Nephron (organoid): Measurements from ENCODE around the gene FAM118B.
A peak's percentile ranks its signal among the peaks of the same experiment; 100 is the strongest.

Source experiments
- H3K27ac Mint-ChIP-seq, 3 experiments: 2 replicates each; pipeline ENCODE4 v1.8.0; 2020; ENCODE audit warnings: mixed read lengths in 3 of 3, mild to moderate bottlenecking in 2 of 3, moderate library complexity in 1 of 3
- H3K27me3 Mint-ChIP-seq: 2 replicates; pipeline ENCODE4 v1.8.0; 2021; ENCODE audit warnings: low read depth, mild to moderate bottlenecking, moderate library complexity, mixed read lengths
- H3K36me3 Mint-ChIP-seq: 2 replicates; pipeline ENCODE4 v1.8.0; 2020; ENCODE audit warnings: low read depth, mixed read lengths
- H3K4me1 Mint-ChIP-seq: 2 replicates; pipeline ENCODE4 v1.8.0; 2020; ENCODE audit warnings: mixed read lengths
- H3K4me3 Mint-ChIP-seq, 3 experiments: 2 replicates each; pipeline ENCODE4 v1.8.0; 2020; ENCODE audit warnings: mild to moderate bottlenecking in 3 of 3, mixed read lengths in 3 of 3, moderate library complexity in 2 of 3
- H3K9me3 Mint-ChIP-seq: 2 replicates; pipeline ENCODE4 v1.8.0; 2020; ENCODE audit warnings: mixed read lengths
- CTCF ChIP-seq, 3 experiments: fragments of 200-600 bp; sonication (generic); IDR thresholded peaks; one replicate each; pipeline ENCODE4 v1.5.0; 2021; ENCODE audit warnings: antibody characterized with exemption in 3 of 3; ENCODE audit not compliant: unreplicated experiment in 3 of 3

The FAM118B gene

GRCh38 chr11:126211236-126212088 lies at the start of gene FAM118B, which contains the start of gene RPUSD4:
TSS of gene FAM118B (plus strand) at chr11:126211782. CDS start at chr11:126235002, 23,220 bp downstream.
TSS of gene RPUSD4 (minus strand) at chr11:126211650. CDS start at chr11:126211638, 12 bp downstream.
- TF ChIP-seq CTCF (IDR thresholded peaks at IDR 0.05; ENCODE audit: unreplicated experiment in 3 of 3): no peak
- peaks cover 27% of the 10 kb centered on the region for H3K4me1 Mint-ChIP-seq
- peak within 1 kb of the TSS; percentile 84 to 94 (median 91) for H3K27ac Mint-ChIP-seq
- H3K27me3 Mint-ChIP-seq: no peaks in the 10 kb centered on the region
- peaks cover 26% of the 10 kb centered on the region for H3K36me3 Mint-ChIP-seq
- peak within 1 kb of the TSS; percentile 96 to 97 (median 96) for H3K4me3 Mint-ChIP-seq
- no peaks in the 10 kb centered on the region for H3K9me3 Mint-ChIP-seq

GRCh38 chr11:126162306-126163030 lies 49.1 kb upstream of the FAM118B start:
- H3K9me3 Mint-ChIP-seq: no peaks in the 10 kb centered on the region
- H3K27ac Mint-ChIP-seq: peak overlapping the region; percentile 91 to 99 (median 94)
- peak overlapping the region in 1 of 3 experiments; percentile 16 for H3K4me3 Mint-ChIP-seq
- no peaks in the 10 kb centered on the region for H3K36me3 Mint-ChIP-seq
- H3K27me3 Mint-ChIP-seq: peaks cover 3% of the 10 kb centered on the region
- TF ChIP-seq CTCF (IDR thresholded peaks at IDR 0.05; ENCODE audit: unreplicated experiment in 3 of 3): no peak
- peaks cover 69% of the 10 kb centered on the region for H3K4me1 Mint-ChIP-seq

- TF ChIP-seq CTCF (IDR thresholded peaks at IDR 0.05; ENCODE audit: unreplicated experiment in 3 of 3): peak in 1 of 3 experiments; percentile 21
- Mint-ChIP-seq H3K27ac (peak overlapping the region; percentile 91 to 99 (median 94)), H3K4me1 (peaks cover 73% of the 10 kb centered on the region), H3K36me3 (no peaks in the 10 kb centered on the region), H3K4me3 (peak overlapping the region; percentile 16 to 34 (median 22)), H3K9me3 (no peaks in the 10 kb centered on the region), H3K27me3 (peaks cover 3% of the 10 kb centered on the region)
These were observed 48.4 kb upstream of the FAM118B start for GRCh38 chr11:126163074-126163700.

GRCh38 chr11:126163779-126164178 lies 47.8 kb upstream of the FAM118B start:
- Mint-ChIP-seq H3K27me3 (peaks cover 3% of the 10 kb centered on the region), H3K27ac (peak overlapping the region; percentile 91 to 99 (median 94)), H3K36me3 (no peaks in the 10 kb centered on the region), H3K4me3 (peak overlapping the region; percentile 10 to 34 (median 22)), H3K4me1 (peaks cover 75% of the 10 kb centered on the region), H3K9me3 (no peaks in the 10 kb centered on the region)
- TF ChIP-seq CTCF (IDR thresholded peaks at IDR 0.05; ENCODE audit: unreplicated experiment in 3 of 3): no peak

GRCh38 chr11:126164781-126165180 lies 46.8 kb upstream of the FAM118B start:
- TF ChIP-seq CTCF (IDR thresholded peaks at IDR 0.05; ENCODE audit: unreplicated experiment in 3 of 3): no peak
- no peaks in the 10 kb centered on the region for H3K36me3 Mint-ChIP-seq
- peak overlapping the region in 2 of 3 experiments; percentile 23 to 33 for H3K4me3 Mint-ChIP-seq
- H3K9me3 Mint-ChIP-seq: no peaks in the 10 kb centered on the region
- peak overlapping the region; percentile 96 to 99 (median 97) for H3K27ac Mint-ChIP-seq
- H3K4me1 Mint-ChIP-seq: peaks cover 83% of the 10 kb centered on the region
- peaks cover 3% of the 10 kb centered on the region for H3K27me3 Mint-ChIP-seq
